ENCODE measurements around the gene EXOC6B.

The EXOC6B gene

DNA sequence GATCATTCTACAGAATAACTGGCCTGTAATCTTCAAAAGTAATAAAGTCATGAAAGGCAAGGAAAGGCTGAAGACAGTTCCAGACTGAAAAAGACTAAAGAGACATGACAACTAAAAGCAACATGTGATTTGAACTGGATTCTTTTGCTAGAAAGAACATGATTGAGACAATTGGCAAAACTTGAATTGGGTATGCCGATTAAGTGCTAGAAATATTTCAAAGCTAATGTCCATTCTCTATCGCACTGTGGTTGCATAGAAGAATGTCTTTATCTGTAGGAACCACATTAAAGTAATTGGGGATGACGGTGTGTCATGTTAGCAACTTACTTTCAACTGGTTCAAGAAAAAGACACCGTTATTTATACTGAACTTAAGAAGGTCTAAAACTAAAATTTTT is 98.5 kb downstream of the EXOC6B start:
- no peak for DNase-seq

DNA sequence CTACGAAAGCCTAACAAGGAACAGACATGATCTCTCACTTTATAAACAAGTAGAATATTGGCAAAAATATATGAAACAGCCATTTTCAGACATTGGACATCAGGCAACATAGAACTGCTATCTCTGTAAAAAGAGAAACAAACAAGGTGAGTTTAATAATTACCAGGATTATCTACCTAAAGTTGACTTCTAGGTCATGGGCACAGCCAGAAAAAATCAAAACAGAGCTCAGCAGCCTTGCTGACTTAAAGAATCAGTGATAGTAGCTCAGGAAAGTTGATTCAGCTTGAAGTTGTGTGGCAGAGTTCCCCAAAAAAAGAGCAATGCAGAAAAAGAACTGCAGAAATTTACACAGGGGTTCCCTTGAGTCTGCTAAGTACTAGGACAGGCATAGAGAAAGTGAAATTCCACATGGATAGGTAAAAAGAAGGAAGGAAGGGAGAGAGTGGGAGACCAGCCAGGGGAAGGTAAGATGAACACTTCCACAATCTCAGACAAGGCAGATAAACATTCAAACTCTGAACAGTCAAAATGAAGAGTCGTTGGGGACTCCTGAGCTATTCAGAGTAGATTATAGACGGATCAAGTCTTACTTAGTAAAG is 102.0 kb downstream of the EXOC6B start:
- DNase-seq: no peak

DNA sequence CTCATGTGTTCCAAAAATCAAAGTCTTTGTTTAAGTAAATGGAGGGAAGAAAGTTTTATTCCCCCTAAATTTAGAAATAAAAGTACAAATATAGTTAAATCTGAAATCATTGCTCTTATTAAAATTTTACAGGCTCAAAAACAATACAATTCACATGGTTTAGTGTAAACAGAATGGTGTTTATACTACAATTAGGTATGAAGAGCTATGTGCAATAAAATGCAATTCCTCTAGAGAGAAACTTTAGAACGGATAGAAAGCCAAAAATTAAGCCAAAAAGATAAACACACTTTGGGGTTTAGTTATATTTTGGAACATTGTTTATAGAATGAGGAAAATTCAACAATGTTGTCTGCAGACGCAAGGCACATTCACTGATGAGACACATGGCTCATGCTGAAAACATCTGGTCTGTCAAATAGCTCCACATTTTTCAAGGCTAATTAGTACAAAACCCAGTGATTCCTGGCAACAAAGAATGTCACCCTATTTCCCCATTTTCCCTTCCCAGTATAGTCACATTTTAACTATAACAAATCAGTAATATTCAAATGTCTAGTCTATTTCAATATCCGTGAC is 103.3 kb downstream of the EXOC6B start:
- no peak for DNase-seq

DNA sequence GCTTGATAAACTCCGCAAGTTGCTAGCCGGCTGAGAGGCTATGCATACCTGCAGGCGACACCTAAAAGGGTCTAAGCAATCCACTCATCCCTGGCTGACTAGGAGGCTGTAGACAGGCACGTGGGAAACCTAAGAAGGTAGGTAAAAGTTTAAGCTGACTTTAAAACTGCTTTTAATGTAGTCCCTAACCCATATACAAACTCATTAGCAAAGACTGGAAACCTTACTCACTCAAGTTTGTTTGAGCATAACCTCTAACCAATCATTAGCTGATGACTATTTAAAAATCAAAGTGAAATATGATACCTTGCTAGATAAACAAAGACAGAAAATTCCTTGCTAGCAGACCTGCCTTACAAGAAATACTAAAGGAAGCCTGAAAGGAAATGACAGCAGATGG is 106.4 kb downstream of the EXOC6B start:
- no peak for DNase-seq

DNA sequence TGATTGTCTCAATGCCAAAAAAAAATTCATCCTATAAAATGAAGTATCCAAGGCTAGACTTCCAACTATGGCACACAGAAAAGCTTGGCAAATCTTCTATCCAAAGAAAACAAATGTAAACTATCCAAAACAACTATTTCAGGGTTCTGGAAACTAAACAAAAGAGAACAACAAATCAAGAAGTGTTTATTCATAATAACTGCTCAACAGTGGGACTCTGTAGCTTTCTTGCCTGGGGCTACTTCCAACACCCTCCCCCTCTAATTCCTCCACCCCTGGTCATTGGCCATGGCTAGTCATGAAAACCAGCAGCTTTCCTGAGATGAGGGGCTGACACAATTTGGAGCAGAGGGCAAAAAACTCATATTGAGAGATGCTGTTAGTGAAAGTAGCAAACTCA is 107.0 kb downstream of the EXOC6B start:
- no peak for DNase-seq

DNA sequence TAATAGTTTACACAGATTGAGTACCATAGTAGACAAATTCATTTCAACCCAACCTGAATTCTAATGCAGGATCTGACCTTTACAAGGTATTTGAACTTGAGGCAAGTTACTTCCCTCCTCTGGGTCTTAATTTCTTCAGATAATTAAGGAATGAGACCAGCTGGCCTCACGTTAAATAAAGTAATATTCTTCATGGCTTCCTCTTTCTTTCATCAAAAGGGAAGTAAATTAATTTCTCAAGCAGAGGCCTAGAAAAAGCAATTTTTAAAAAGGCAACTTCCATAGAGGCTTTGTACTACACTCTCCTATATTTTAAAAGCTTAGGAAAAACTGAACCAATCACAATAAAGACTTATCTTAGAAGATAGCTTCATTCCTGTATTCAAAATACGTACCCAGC is 109.2 kb downstream of the EXOC6B start:
- no peak for DNase-seq

DNA sequence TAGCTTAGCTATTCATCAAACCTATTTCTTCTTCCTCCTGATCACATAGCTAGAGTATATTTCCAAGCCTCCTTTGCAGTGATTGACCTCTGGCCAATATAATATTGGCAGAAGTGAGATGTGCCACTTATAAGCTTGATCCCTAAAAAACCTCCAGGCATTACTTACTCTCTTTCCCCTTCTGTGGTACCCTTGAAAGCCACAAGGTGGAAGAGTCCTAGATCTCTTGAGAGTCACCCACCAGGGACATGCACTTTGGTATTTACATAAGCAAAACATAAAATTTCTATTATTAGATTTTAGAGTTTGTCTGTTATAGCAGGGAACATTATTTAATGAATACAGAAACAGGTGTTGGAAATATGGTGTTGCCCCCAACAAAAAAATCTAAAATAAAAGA is 112.0 kb downstream of the EXOC6B start:
- no peak for DNase-seq

DNA sequence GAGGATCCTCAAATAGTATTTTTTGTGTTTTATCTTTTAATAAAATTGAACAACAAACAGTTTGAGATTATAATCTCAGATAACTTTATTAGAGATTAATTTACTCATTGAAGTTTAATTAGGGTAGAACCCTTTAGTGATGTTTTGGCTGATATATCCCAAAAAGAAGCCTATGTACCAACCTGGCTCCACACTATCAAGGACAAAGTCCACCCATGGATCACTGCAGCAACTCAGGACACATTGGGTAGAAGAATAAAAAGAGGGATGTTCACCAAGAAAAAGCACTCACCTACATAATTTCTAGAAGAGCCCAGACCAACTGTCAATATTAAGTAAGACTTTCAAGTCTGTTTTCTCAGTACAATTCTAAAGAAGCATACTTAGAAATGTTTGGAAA is 112.9 kb downstream of the EXOC6B start:
- no peak for DNase-seq

DNA sequence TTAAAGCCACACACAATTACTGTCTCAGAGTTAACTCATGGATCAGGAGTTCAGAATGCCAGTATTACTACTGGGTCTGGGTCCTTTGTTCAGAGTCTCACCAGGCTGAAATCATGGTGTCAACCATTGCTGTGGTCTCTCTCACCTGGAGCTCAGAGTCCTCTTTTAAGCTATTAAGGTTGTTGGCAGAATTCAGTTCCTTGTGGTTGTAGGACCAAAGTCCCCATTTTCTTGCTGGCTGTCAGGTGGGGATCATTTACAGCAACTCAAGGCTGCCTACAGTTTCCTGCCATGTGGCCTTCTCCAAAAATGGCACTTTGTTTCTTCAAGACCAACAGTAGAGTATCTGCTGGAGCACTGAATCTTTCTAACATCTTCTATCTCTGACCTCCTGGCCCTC is 113.5 kb downstream of the EXOC6B start:
- no peak for DNase-seq

DNA sequence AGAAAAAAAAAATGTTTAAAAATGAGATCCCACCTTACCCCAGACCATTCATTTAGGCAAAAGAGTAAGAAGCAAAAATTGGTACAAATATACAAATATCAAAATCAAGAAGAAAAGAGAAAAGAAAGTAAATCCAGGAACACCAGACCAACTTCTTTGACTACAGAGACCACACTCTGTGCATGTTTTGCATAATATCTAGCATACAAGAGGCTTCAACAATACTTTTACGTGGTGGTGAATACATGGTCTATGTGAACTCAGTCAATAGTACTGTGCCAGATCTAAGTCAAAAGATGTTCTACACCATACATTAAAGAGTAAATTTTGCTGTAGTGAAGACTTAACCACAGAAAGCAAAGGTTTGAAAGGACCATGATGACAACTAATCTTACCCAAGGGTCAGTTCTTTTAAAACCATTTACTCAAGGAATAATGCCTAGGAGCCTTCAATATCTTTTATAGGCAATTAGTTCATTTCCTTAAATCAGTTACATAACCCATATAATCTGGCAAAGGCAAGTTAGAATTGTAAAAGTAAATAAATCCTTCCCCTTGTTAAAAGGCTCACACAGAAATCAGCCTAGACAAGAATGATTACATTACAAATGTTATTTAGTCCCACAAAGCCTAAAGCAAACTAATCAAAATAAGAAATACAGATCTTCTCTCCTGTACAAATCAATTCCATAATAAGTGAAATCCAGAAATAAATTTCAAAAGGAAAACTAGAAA is 115.2 kb downstream of the EXOC6B start:
- no peak for DNase-seq

DNA sequence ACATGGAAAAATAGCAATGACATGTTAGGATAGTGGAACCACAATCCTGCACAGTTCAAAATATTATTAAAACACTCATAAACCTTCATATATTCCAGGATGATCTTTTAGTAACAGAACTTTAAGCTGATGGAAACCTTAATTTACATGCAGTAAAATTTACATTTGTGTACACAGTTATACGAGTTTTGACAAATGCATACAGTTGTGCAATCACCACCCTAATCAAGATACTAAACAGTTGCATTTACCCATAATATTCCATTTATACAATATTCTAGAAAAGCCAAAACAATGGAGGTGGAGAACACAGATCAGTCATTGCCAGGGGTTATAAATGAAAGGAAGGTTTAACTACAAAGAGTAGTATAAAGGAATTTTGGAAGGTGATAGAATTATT is 117.6 kb downstream of the EXOC6B start:
- DNase-seq: no peak

DNA sequence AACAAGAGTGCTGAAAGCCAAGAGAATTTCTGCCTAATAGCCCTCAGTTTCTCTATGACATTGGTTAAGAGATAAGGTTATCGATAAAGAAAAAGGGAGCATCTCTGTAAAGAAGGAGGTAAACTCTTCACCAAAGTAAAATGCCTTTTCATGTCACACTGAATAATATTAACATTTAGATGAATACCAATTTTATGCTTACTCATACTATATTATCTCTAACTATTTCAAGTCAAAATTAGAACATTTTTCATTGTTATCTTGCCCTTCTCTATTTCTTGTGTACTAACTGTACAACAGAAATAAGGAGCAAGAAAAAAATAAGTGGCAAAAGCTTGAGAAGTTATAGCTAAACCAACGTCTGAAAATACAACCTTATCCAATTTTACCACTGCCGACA is 127.5 kb downstream of the EXOC6B start:
- DNase-seq: no peak

DNA sequence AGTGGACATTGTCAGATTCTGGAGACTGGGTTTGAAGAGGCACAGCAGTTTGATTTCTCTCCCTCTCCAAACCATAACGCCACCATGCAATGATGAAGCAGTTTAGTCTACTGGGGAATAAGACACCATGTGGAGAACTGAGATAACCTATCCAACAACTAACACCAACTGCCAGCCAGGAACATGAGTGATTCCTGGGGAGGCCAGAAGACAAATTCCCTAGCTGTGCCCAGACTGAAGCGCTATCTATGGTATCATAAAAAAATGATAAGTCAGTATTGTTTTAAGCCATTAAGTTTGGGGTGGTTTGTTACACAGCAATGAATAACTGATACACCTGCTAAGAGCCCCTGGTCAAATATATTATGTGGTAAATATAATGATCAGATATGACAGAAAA is 129.3 kb downstream of the EXOC6B start:
- no peak for DNase-seq

DNA sequence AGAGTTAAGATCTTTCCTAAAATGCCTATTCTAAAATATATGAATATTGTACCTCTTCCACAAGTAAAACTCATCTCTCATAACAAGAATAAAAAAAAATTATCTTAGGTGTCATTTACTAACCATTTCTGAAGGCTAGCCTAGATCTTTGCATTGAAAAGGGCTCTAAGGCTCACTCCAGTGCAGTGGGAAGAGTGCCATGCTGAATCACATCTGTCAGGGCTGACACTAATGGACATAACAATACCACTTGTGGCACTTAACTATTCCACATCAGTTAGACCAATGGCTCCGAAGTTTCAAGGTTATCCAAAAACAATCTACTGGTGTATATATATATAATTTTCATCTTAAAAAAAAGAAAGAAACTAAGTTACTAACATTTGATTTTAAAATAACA is 130.2 kb downstream of the EXOC6B start:
- peak; percentile 3 for DNase-seq

DNA sequence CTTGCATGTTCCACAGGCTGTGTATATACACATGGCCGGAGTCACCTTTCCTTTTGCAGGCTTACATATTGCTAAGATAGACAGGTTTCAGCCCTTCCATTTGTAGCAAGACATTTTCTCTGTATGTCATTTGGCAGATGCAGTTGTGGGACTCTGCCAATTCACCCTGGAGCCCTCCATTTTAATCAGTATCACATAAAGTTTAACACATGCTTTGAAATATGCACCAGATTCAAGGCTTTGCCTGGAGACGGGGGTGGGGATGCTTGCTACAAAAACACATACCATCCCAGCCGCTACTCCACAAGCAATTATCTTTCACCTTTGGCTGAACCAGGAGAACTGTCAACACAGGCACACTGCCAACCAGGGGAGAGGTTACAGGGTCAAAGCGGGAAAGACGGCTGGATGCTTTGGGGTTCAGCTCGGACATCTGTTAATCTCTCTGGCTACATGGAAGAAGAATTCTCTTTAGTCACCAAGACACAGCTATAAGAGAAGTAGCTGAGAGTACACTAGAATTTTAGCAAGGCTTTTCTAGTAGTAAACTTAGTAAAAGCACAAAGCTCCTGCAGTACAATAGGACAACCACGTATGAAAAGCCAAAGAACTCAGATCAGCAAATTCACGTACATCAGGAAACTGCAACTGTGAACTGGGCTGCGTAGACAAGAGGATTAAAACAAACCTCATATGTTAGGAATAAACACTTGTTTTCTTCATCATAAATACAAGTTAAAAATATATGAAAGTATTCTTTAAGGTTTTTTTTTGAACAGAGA is 130.9 kb downstream of the EXOC6B start:
- peak; percentile 11 for DNase-seq

DNA sequence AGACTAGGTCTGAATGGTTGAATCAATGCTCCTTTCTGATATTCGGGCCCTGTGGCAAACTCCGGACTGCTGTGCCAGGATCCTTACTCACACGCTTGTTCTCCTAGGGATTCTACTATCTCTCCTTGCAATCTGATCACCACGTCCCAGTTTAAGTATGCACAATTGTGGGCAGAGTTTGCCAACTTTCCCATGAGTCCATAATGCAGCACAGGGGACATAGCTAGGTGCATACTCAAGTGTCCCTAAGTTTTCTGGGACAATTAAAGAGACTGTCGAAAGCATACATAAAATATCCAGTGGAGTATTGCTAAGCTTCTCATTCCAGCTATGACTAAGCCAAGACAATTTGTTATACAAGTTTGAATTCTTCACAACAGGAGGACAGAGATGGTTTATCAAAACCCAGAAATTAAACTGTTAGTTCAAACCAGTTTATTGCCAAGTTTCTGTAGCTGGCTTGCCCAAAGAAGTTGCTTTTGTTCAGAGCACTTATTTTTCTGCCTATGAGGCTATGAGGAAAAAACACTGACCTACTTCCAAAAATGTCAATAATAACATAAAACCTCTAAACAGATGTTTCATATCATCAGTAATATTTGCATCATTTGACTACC is 136.1 kb downstream of the EXOC6B start:
- DNase-seq: no peak

DNA sequence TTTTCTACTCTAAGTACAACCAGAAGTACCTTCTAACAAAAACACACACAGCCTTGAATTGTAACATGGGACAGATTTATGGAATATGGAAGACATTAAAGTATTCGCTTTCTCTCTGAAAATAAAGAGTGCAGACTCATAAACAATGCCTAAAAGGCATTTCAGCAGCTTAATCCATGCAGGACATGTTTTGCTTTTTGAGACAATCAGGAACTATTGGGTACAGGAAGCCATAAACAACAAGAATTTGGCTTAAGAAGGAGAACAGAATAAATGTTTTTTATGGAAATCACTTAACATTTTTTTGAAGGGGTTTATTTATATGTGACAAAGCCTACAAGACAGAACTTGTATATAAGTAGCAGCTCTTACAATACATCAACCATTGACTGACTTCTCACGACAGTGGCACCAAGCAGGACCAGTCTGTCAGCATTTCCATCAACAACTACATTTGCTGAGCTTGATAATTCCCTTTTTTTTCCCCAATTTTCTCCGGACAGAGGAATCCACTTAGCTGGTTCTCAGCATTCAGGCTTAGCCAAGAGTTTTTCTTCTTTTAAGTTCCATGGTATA is 140.1 kb downstream of the EXOC6B start:
- DNase-seq: no peak

DNA sequence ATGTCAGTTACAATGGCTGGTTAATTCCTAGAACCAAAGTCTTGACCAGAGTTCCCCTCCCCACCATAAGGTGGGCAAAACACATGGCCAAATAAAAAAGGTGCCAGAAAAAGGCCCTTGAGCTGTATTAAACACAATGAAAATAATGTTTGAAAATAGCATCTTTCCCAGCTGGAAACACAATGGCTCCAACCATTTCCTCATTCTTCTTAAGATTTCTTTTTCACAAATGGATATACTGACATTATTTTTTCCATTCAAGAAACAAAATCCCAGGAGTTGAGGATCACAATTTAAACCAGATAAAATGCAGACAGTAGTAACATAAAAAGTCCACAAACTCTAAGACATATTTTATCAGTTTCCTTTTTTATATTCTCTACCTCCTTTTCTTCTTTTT is 143.8 kb downstream of the EXOC6B start:
- no peak for DNase-seq

DNA sequence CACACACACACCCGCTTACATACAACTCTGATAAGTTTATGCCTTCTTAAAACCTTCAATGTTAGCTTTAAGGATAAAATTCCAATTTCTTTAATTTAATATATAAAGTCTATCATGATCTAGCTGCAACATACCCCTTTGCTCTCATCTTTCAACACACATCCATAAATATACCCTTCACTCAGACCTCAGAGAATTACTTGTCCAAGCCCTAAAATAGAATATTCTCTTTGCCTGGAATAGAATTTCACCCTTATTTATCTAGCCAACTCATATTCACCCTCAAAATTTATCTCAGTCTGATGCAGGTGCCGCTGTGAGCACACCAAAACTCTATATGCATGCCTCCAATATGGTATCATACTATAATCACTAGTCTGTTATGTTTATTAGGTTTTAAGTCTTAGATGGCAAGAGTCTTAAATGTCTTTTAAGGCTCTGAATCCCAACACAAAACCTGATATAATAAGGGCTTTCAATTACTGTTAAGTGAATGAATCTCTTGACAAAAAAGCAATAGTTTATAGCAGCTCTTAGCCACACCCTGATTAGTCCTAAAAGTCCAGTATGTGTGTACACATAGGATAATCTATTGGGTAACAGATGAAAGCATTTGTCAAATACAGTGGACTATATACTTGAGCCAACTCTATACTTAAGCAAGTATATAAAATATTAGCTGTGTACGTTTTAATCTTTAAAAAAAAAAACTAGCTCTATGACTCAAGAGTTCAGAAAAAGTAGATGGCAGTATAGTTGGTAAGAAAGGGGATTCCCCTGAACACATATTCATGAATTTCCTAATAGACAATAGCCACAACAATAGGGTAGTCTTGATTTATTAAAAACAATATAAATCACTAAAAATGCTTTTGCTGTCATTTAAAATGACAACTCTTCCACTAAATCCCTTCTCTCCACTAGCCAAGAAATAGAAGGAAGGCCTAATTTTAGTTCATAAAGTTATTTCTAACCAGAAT is 144.5 kb downstream of the EXOC6B start:
- DNase-seq: no peak

DNA sequence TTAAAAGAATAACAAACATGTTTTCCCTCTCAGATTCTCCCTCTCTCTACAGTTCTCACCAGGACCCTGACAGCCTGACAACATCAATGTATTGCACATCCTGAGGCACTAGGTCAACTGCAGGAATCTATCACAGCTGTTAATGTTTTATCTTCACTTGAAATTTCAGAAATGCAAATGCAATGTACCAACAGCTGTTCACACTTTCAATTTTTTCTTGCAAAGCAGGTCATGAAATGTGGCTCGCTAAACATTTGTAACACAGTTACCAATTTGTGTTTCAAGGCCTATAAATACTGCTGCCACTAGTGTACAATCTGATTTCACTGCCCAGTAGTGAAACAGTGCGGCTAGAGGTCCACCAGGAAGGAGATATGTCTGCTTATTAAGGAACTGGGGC is 147.8 kb downstream of the EXOC6B start:
- DNase-seq: no peak

DNA sequence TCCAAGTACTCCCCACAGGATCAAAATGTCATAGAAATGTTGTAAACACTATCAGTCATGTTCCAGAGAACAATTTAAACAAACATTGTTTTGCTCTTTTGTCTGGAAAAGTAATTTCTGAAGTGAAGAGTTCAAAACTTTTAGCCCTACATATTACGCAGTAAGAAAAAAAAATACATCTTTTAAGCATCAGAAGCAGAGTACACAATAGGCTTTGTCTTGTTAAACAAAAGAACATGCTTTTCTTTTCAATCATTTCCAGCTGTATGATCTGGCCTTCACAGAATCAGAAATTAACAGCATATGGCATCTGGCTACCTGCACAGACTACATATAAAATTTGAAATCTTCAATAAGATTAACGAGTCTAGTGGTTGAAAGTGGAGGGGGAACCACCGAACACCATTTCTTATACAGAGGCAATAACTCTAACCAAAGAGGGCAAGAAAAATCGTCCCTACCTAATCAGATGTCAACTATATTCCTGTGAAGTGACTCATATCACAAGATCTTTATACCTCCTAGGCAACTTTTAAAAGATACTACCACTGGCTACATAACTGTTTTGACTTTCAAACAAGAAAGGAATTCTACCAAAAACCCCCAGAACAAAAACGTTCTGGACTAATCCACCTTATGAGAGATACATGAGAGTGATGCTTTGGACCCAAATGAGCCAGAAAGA is 149.3 kb downstream of the EXOC6B start:
- no peak for DNase-seq
